Occipital lobe (tissue), 2 donors: ENCODE data around the gene RSBN1. TPM values are rescaled to one million over a fixed set of nuclear protein-coding genes. Genes with fewer than 3 reads are reported as not detected.
"Not testable (repeated sequence)": the region's sequence is repeated elsewhere in the genome, so short reads cannot be mapped to it uniquely, and the experiment has no call there.

Experiments
- DNase-seq: peaks from one replicate; lab custom pipeline; 2025; lab: John Stamatoyannopoulos, UW
- total RNA-seq: library from RNA; depleted of rRNA; stranded (reverse); fragments of >200 nt; gene quantifications from one replicate; pipeline ENCODE4 v1.2.3, GENCODE V29; 2014

RSBN1 gene
- total RNA-seq, 1 donor from 2014 or later: 65.4 TPM

DNA sequence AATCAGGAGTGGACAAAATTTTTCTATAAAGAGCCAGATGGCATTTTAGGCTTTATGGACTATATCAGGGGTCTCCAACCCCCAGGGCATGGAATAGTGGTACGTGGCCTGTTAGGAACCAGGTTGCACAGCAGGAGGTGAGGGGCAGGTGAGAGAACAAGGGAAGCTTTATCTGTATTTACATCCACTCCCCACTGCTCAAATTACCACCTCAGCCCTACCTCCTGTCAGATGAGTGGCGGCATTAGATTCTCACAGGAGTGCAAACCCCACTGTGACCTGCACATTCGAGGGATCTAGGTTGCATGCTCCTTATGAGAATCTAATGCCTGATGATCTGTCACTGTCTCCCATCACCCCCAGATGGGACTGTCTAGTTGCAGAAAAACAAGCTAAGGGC, 66.9 kb downstream of the RSBN1 start:
- DNase-seq: no peak

DNA sequence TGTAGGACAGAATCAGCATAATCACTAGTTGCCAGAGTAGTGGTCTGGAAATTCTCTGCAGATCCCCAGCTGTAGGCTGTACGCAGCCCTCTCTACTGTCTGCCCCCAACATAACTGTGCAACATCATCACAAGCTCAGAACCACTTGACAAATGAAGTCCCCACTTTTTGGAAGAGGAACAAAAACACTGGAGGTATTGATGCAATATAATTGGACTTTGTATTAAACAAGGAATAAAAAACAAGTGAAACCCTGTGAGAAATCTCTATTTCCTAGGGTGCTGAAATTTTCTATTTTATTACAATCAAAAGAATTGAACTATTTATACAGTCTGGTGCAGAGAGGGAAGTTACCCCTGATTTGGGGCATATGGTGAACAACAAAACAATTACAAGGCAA, 68.2 kb downstream of the RSBN1 start:
- no peak for DNase-seq

DNA sequence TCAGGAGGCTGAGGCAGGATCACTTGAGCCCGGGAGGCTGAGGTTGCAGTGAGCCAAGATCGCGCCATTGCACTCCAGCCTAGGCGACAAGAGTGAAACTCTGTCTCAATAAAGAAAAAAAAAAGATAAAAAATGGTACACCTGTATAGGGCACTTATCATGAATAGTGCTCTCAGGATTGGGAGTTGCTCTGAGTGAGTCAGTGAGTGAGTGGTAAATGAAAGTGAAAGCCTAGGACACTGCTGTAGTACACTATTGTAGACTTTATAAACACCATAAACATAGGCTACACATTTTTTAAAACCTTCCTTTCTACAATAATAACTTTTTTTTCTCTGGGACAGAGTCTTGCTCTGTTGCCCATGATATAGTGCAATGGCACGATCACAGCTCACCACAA, 69.8 kb downstream of the RSBN1 start:
- no peak for DNase-seq

DNA sequence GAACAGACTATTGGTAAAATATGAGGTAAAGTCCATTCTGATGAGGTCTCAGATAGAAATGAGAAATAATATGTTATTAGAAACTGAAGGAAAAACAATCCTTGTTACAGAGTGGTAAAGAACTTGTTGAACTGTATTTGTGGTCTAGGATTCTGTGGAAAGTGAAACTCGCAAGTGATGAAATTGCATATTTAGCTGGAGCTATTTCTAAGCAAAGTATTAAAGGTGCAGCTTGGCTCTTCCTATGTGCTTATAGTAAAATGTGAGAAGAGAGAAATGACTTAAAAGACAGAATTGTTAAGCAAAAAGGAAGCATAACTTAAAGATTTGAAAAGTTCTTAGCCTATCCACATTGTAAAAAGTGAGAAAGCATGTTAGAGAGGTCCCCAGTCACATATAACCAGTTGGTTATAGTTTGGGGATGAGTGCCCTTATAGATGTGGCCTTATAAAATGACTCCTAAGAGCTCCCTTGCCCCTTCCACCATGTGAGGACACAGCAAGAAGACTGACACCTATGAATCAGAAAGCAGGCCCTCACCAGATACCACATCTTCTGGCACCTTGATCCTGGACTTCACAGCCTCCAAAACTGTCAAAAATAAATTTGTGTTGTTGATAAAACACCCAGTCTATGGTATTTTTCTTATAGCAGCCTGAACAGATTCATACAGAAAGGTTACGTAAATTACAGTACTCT, 77.8 kb downstream of the RSBN1 start:
- DNase-seq: no peak

DNA sequence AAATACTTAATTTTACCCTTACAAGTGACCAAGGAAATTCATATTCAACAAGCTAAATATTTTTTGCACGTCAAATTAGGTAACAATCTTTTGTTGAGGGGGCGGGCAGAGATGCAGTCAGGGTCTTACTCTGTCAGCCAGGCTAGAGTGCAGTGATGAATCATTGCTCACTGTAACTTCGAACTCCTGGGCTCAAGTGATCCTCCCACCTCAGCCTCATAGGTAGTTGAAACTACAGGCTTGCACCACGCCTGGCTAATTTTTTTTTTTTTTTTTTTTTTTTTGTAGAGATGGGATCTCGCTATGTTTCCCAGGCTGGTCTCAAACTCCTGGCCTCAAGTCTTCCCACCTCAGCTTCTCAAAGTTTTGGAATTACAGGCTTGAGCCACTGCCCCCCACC, 79.5 kb downstream of the RSBN1 start:
- DNase-seq: no peak

DNA sequence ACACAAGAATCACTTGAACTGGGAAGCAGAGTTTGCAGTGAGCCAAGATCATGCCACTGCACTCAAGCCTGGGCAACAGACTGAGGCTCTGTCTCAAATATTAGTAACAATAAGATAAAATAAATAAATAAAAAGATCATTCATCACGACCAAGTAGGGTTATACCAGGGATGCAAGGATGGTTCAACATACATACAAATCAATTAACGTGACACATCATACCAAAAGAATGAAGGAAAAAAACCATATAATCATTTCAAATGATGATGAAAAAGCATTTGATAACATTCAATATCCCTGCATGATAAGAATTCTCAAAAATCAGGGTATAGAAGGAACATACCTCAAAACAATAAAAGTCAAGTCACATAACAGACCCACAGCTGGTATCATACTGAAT, 91.3 kb downstream of the RSBN1 start:
- no peak for DNase-seq

DNA sequence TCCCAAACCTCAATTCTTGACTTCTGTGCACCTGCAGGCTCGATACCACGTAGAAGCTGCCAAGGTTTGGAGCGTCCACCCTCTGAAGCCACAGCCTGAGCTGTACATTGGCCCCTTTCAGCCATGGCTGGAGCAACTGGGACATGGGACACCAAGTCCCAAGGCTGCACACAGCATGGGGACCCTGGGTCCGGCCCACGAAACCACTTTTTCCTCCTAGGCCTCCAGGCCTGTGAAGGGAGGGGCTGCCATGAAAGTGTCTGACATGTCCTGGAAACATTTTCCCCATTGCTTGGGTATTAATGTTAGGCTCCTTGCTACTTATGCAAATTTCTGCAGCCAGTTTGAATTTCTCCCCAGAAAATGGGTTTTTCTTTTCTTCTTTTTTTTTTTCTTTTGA, 93.7 kb downstream of the RSBN1 start:
- not testable (repeated sequence) for DNase-seq

DNA sequence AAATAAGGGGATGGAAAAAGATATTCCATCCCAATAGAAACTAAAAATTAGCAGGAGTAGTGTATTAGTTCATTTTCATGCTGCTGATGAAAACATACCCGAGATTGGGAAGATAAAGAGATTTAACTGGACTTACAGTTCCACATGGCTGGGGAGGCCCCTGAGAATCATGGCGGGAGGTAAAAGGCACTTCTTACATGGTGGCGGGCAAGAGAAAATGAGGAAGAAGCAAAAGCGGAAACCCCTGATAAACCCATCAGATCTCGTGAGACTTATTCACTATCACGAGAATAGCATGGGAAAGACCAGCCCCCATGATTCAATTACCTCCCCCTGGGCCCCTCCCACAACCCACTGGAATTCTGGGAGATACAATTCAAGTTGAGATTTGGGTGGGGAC, 94.8 kb downstream of the RSBN1 start:
- not testable (repeated sequence) for DNase-seq

DNA sequence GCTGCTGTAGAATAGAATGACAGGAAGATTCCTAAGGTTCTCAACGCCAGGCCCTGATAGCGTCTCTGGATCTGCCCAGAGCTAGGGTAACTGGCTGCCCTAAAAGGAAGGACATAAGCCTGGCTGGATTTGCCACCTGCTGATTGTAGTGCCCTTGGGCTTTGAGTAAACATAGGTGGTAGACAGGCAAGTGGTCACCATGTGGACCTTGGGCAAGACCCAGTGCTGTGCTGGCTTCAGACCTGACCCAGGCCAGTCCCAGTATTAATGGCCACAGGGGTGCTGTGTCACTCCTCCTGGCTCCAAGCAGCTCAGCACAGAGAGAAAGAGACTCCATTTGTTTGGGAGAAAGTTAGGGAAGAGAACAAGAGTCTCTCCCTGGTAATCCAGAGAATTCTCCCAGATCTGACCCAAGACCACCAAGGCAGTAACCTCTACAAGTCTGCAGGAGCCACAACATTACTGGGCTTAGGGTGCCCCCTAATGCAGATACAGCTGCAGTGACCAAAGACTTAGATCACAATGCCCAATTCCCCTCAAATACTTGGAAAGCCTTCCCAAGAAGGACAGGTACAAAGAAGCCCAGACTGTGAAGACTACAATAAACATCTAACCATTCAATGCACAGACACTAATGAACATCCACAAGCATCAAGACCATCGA, 97.5 kb downstream of the RSBN1 start:
- no peak for DNase-seq

Other genes with a start within 250 kb of the RSBN1 start
- 39.6 TPM for gene PHTF1, start 53.0 kb downstream of the RSBN1 start, total RNA-seq
- gene PTPN22, start 59.2 kb upstream of the RSBN1 start, total RNA-seq: 1.2 TPM
- gene BCL2L15, start 75.1 kb upstream of the RSBN1 start, total RNA-seq: 1.4 TPM
- 36.2 TPM for gene AP4B1, start 92.3 kb upstream of the RSBN1 start, total RNA-seq
- 6.4 TPM for gene DCLRE1B, start 92.8 kb upstream of the RSBN1 start, total RNA-seq
- gene HIPK1, start 116.8 kb upstream of the RSBN1 start, total RNA-seq: 45.2 TPM
- 22.5 TPM for gene OLFML3, start 167.0 kb upstream of the RSBN1 start, total RNA-seq